GM12878 (cell line): Measurements from ENCODE around the gene ATXN1. TPM values are rescaled to one million over a fixed set of nuclear protein-coding genes. Genes with fewer than 3 reads are reported as not detected.

Experiments used
- ATAC-seq: fragments of 200-7000 bp; cut with Tn5 transposase; 3 replicates; pipeline ENCODE4 v1.9.1; 2020; ENCODE audit warnings: mild to moderate bottlenecking, moderate library complexity
- BruUV-seq: library from RNA; stranded (reverse); fragments of 400-500 nt; replicated peaks from 2 replicates; lab custom pipeline; 2021; lab: Mats Ljungman, UMichigan
- CTCF ChIA-PET: fragments of 300-600 bp; sonication (Branson Sonifier 250); formaldehyde crosslinking; extraction: SDS; loops from one replicate; lab custom pipeline; 2021; ENCODE audit warnings: inconsistent platforms; lab: Yijun Ruan, JAX
- POLR2A ChIA-PET: fragments of 350-600 bp; formaldehyde crosslinking; extraction: SDS; loops from one replicate; lab custom pipeline; 2021; ENCODE audit warnings: inconsistent platforms; lab: Charles Lee
- RAD21 ChIA-PET: fragments of 300-600 bp; sonication (Branson Sonifier 250); formaldehyde crosslinking; loops from one replicate; lab custom pipeline; 2023; ENCODE audit warnings: antibody characterized with exemption; ENCODE audit not compliant: unreplicated experiment; lab: Charles Lee
- SMC1A ChIA-PET: fragments of 300-600 bp; sonication (Branson Sonifier 250); formaldehyde crosslinking; loops from one replicate; lab custom pipeline; 2023; ENCODE audit not compliant: unreplicated experiment, uncharacterized antibody; lab: Charles Lee
- DNase-seq: peaks from one replicate; pipeline ENCODE4 v3.0.0-alpha.2; 2011; ENCODE audit warnings: low read depth, low spot score
- FAIRE-seq: peaks from 3 replicates; lab custom pipeline; 2011; peaks lifted over from hg19 to GRCh38; lab: Jason Lieb, UNC
- H2AFZ ChIP-seq: 2 replicates; pipeline ENCODE4 v1.6.0; 2011; ENCODE audit warnings: low read depth, low read length, control low read depth; ENCODE audit not compliant: control insufficient read depth
- H3K27ac ChIP-seq: 2 replicates; pipeline ENCODE4 v1.5.1; 2011; ENCODE audit warnings: control low read depth; ENCODE audit not compliant: control insufficient read depth, insufficient read depth
- H3K27me3 ChIP-seq, 2 experiments: replicated peaks in 1 of 2; 2 replicates each; pipeline versions ENCODE4 v1.6.0 to v1.6.1; 2011; ENCODE audit warnings: low read length in 1 of 2; ENCODE audit not compliant: control insufficient read depth in 2 of 2, insufficient read depth in 2 of 2
- H3K36me3 ChIP-seq, 2 experiments: 2 replicates each; pipeline ENCODE4 v1.5.1; 2011; ENCODE audit warnings: low read length in 1 of 2; ENCODE audit not compliant: control insufficient read depth in 2 of 2, insufficient read depth in 2 of 2
- H3K4me1 ChIP-seq: 2 replicates; pipeline ENCODE4 v1.6.1; 2011; ENCODE audit warnings: mild to moderate bottlenecking, low read length, moderate library complexity, mixed read lengths; ENCODE audit not compliant: control insufficient read depth, insufficient read depth
- H3K4me2 ChIP-seq: 2 replicates; pipeline ENCODE4 v1.6.0; 2011; ENCODE audit warnings: control low read depth; ENCODE audit not compliant: control insufficient read depth, insufficient read depth
- H3K4me3 ChIP-seq: fragments of 200-600 bp; sonication (generic); 2 replicates; pipeline ENCODE4 v1.5.1; 2016
- H3K79me2 ChIP-seq: 2 replicates; pipeline ENCODE4 v1.6.0; 2011; ENCODE audit warnings: low read length; ENCODE audit not compliant: control insufficient read depth, insufficient read depth
- H3K9ac ChIP-seq: 2 replicates; pipeline ENCODE4 v1.8.0; 2011; ENCODE audit warnings: low read length, control low read depth, mixed read lengths; ENCODE audit not compliant: control insufficient read depth, insufficient read depth
- H3K9me3 ChIP-seq: replicated peaks from 3 replicates; pipeline ENCODE4 v1.5.1; 2011; ENCODE audit warnings: mild to moderate bottlenecking, low read length; ENCODE audit not compliant: control insufficient read depth, insufficient read depth
- H4K20me1 ChIP-seq: 2 replicates; pipeline ENCODE4 v1.6.0; 2011; ENCODE audit not compliant: control insufficient read depth, insufficient read depth
- BRCA1 ChIP-seq: IDR thresholded peaks from 2 replicates; pipeline ENCODE4 v1.6.1; 2011; ENCODE audit warnings: low read depth, low read length, improper control_type of control experiment
- CHD4 ChIP-seq: fragments of 200-600 bp; sonication (generic); IDR thresholded peaks from 2 replicates; pipeline ENCODE4 v1.6.1; 2016; ENCODE audit warnings: mild to moderate bottlenecking
- FOXM1 ChIP-seq: IDR thresholded peaks from 2 replicates; pipeline ENCODE4 v1.6.1; 2012; ENCODE audit warnings: low read depth, mild to moderate bottlenecking, inconsistent platforms, low read length, moderate library complexity
- SUZ12 ChIP-seq: fragments of 200-600 bp; sonication (generic); IDR thresholded peaks from one replicate; pipeline ENCODE4 v1.6.1; 2018; ENCODE audit warnings: antibody characterized with exemption, mild to moderate bottlenecking; ENCODE audit not compliant: unreplicated experiment
- WGBS: methylation state at CpG from one replicate; pipeline ENCODE4 v1.1.6; 2016; ENCODE audit warnings: low lambda C conversion rate; ENCODE audit not compliant: insufficient replicate concordance, insufficient coverage; ENCODE audit errors: missing lambda C conversion rate; 5-methylcytosine and 5-hydroxymethylcytosine counted together
- in situ Hi-C: fragments of 300-500 bp; cut with MboI; formaldehyde crosslinking; loops from 9 replicates; pipeline ENCODE4 v1.14.3; 2018; ENCODE audit warnings: mixed read lengths
- intact Hi-C: fragments of 100-400 bp; cut with micrococcal nuclease; formaldehyde crosslinking; loops from one replicate; pipeline ENCODE4 v1.14.2; 2022; ENCODE audit not compliant: unreplicated experiment
- polyA plus RNA-seq, 11 experiments: library from polyadenylated mRNA; depleted of rRNA in 4 of 11; unstranded in 6 of 11; stranded (reverse) in 5 of 11; fragments of >200 nt; fragmentation: Nextera tagmentation in 4 of 11; fragmentation: Illumina TruSeq in 1 of 11; extraction: Ambion mirVana in 4 of 11; extraction: Trizol in 1 of 11; gene quantifications; 1 replicate in 1 of 11; 2 replicates in 10 of 11; pipeline versions ENCODE4 v1.2.1 to v1.2.3, GENCODE V29; 2011 to 2016; ENCODE audit warnings: inconsistent platforms in 2 of 11, missing spikeins in 2 of 11, low read depth in 1 of 11
- total RNA-seq, 4 experiments: library from RNA; depleted of rRNA in 3 of 4; stranded (reverse); fragments of >200 nt in 3 of 4; fragmentation: Illumina TruSeq in 1 of 4; extraction: Trizol in 1 of 4; gene quantifications; 2 replicates each; pipeline versions ENCODE4 v1.2.1 to v1.2.3, GENCODE V29; 2013 to 2021
- TF ChIP-seq, protein P1 (sequence below): fragments of 150-350 bp; IDR thresholded peaks from 2 replicates; pipeline ENCODE4 v1.6.1; 2014; ENCODE audit warnings: mild to moderate bottlenecking, low read depth, low read length
- TF ChIP-seq, protein P2 (sequence below): IDR thresholded peaks from 2 replicates; pipeline ENCODE4 v1.6.1; 2011; ENCODE audit warnings: borderline replicate concordance, low read depth, mild to moderate bottlenecking, moderate library complexity, low read length; ENCODE audit not compliant: insufficient read depth, poor library complexity, severe bottlenecking
- TF ChIP-seq, protein P3 (sequence below): IDR thresholded peaks from 2 replicates; pipeline ENCODE4 v1.6.1; 2011; ENCODE audit warnings: low read depth, low read length, improper control_type of control experiment, borderline replicate concordance

Gene ATXN1
- total and polyA plus RNA-seq, 10 of the 15 experiments (the other 5 are each of a cell fraction or from before 2014, with no cell fraction given) = 12.2 to 51.2 (median 20.5) TPM

DNA sequence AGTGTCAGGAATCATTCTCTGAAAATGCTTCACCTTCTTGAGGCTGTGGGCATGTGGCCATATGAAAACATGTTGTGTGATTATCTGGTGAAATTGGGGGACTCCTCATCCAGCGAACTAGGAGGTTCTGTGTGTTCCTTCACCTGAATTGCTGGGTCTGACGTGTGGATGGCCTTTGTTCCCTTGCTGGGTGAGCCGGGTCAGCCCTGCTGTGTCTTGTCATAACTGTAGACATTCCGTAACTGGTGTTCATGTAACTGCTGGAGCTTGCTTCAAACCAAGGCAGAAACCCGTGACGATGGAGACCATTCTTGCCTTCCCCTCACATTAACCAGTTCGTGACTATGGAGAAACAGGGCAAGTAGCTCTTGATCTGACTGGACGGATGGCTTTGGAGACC, 399.4 kb downstream of the ATXN1 start (continued):
- no peak for TF ChIP-seq SUZ12

DNA sequence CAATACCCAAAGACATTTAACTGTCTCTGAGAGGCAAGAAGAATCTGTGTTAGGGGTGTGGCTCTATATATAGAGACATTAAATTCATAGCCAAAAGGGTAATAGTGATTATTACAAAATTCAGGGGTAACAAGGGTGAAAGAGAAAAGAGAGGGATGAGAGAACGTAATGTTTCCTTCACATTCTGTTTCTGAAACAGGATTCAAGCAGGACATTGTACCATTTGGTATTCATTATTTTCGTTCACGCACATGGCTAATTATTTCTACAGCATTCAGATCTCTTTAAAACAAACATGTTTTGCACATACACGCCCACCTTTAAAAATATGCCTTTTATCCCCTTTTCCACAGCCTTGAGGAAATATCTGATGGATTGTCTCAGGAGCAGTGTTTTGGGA, 400.1 kb downstream of the ATXN1 start:
- TF ChIP-seq, protein P1, sequence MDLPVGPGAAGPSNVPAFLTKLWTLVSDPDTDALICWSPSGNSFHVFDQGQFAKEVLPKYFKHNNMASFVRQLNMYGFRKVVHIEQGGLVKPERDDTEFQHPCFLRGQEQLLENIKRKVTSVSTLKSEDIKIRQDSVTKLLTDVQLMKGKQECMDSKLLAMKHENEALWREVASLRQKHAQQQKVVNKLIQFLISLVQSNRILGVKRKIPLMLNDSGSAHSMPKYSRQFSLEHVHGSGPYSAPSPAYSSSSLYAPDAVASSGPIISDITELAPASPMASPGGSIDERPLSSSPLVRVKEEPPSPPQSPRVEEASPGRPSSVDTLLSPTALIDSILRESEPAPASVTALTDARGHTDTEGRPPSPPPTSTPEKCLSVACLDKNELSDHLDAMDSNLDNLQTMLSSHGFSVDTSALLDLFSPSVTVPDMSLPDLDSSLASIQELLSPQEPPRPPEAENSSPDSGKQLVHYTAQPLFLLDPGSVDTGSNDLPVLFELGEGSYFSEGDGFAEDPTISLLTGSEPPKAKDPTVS = no peak
- TF ChIP-seq, protein P2, sequence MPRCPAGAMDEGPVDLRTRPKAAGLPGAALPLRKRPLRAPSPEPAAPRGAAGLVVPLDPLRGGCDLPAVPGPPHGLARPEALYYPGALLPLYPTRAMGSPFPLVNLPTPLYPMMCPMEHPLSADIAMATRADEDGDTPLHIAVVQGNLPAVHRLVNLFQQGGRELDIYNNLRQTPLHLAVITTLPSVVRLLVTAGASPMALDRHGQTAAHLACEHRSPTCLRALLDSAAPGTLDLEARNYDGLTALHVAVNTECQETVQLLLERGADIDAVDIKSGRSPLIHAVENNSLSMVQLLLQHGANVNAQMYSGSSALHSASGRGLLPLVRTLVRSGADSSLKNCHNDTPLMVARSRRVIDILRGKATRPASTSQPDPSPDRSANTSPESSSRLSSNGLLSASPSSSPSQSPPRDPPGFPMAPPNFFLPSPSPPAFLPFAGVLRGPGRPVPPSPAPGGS = no peak
- TF ChIP-seq CHD4 (no peak), BRCA1 (no peak), FOXM1 (no peak)
- TF ChIP-seq, protein P3, sequence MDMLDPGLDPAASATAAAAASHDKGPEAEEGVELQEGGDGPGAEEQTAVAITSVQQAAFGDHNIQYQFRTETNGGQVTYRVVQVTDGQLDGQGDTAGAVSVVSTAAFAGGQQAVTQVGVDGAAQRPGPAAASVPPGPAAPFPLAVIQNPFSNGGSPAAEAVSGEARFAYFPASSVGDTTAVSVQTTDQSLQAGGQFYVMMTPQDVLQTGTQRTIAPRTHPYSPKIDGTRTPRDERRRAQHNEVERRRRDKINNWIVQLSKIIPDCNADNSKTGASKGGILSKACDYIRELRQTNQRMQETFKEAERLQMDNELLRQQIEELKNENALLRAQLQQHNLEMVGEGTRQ = no peak
- no peaks in the 10 kb centered on the region for H3K27me3 ChIP-seq
- H3K27ac ChIP-seq = no peak overlapping the region
- H3K4me3 ChIP-seq = no peak overlapping the region
- H3K4me1 ChIP-seq = no peaks in the 10 kb centered on the region
- CTCF ChIA-PET = no interaction called here
- no peak overlapping the region for H3K4me2 ChIP-seq
- 73% methylated on average over 4 of the region's 4 CpGs for WGBS
- no peak overlapping the region for H2AFZ ChIP-seq
- POLR2A ChIA-PET = no interaction called here
- no peaks in the 10 kb centered on the region for H3K9me3 ChIP-seq
- H4K20me1 ChIP-seq = no peaks in the 10 kb centered on the region
- intact Hi-C loops = no loop called here
- no peaks in the 10 kb centered on the region for H3K79me2 ChIP-seq
- FAIRE-seq (no peak), DNase-seq (no peak), ATAC-seq (no peak)
- SMC1A ChIA-PET = interaction anchor here (0.5 kb wide), 1 partner anchor 19 kb away, joined by 3 read pairs; no protein-coding TSS in a partner anchor
- RAD21 ChIA-PET = no interaction called here
- peaks cover 0 to 9% of the 10 kb centered on the region in 2 experiments; a peak in 2 of 4 replicates for H3K36me3 ChIP-seq
- no peak overlapping the region for H3K9ac ChIP-seq
- in situ Hi-C loops = no loop called here
- BruUV-seq = no TSS peak
